GM19035 (cell line): ENCODE data around the gene METTL8.
"Not testable (repeated sequence)": the region's sequence is repeated elsewhere in the genome, so short reads cannot be mapped to it uniquely, and the experiment has no call there.

ENCODE experiments used
- ATAC-seq: cut with Tn5 transposase; IDR thresholded peaks from one replicate; pipeline ENCODE4 v1.9.1; 2021; ENCODE audit not compliant: unreplicated experiment

The METTL8 gene

GRCh38 chr2:171316220-171316619 lies 117.6 kb downstream of the METTL8 start:
- no peak for ATAC-seq

- ATAC-seq = no peak
Measured at GRCh38 chr2:171315781-171316180, 118.0 kb downstream of the METTL8 start.

- not testable (repeated sequence) for ATAC-seq
Measured at GRCh38 chr2:171312182-171312581, 121.6 kb downstream of the METTL8 start.

- ATAC-seq = not testable (repeated sequence)
Measured at GRCh38 chr2:171311589-171311988, 122.2 kb downstream of the METTL8 start.

- no peak for ATAC-seq
Measured at GRCh38 chr2:171310889-171311288, 122.9 kb downstream of the METTL8 start.

GRCh38 chr2:171309455-171310286 lies 124.1 kb downstream of the METTL8 start:
- no peak for ATAC-seq

GRCh38 chr2:171308280-171309054 lies 125.3 kb downstream of the METTL8 start:
- no peak for ATAC-seq

- no peak for ATAC-seq
Measured at GRCh38 chr2:171307560-171307959, 126.2 kb downstream of the METTL8 start.

- no peak for ATAC-seq
Measured at GRCh38 chr2:171297956-171298355, 135.8 kb downstream of the METTL8 start.

- no peak for ATAC-seq
Measured at GRCh38 chr2:171294608-171295007, 139.2 kb downstream of the METTL8 start.

- no peak for ATAC-seq
Measured at GRCh38 chr2:171293661-171294060, 140.1 kb downstream of the METTL8 start.

GRCh38 chr2:171289991-171290390 lies 143.8 kb downstream of the METTL8 start:
- no peak for ATAC-seq

GRCh38 chr2:171289316-171289715 lies 144.5 kb downstream of the METTL8 start:
- no peak for ATAC-seq

- ATAC-seq = no peak
Measured at GRCh38 chr2:171287611-171288010, 146.2 kb downstream of the METTL8 start.

- no peak for ATAC-seq
Measured at GRCh38 chr2:171287036-171287571, 146.7 kb downstream of the METTL8 start.

- no peak for ATAC-seq
Measured at GRCh38 chr2:171281110-171281509, 152.7 kb downstream of the METTL8 start.

- ATAC-seq = no peak
Measured at GRCh38 chr2:171279983-171280790, 153.6 kb downstream of the METTL8 start.

- ATAC-seq = no peak
Measured at GRCh38 chr2:171274757-171275156, 159.0 kb downstream of the METTL8 start.

- ATAC-seq = no peak
Measured at GRCh38 chr2:171271971-171272436, 161.8 kb downstream of the METTL8 start.

GRCh38 chr2:171271386-171271785 lies 162.4 kb downstream of the METTL8 start:
- ATAC-seq = no peak
